Gastrocnemius medialis (tissue), 4 donors: Measurements from ENCODE around the gene NLRP5.

ENCODE experiments used
- POLR2A ChIP-seq, 2 donors: fragments of 450-650 bp; IDR thresholded peaks; one replicate each; pipeline ENCODE4 v1.6.1; 2017; ENCODE audit warnings: antibody characterized with exemption in 2 of 2, mild to moderate bottlenecking in 2 of 2, moderate library complexity in 2 of 2
- TF ChIP-seq, protein P1 (sequence below), 5 experiments: fragments of 450-650 bp in 3 of 5; fragments of 200-600 bp in 2 of 5; sonication (generic) in 2 of 5; IDR thresholded peaks in 4 of 5; conservative IDR thresholded peaks in 1 of 5; 1 replicate in 4 of 5; 2 replicates in 1 of 5; pipeline ENCODE4 v1.5.1; 2016 to 2019; ENCODE audit warnings: antibody characterized with exemption in 5 of 5, mild to moderate bottlenecking in 3 of 5, moderate library complexity in 3 of 5

DNA sequence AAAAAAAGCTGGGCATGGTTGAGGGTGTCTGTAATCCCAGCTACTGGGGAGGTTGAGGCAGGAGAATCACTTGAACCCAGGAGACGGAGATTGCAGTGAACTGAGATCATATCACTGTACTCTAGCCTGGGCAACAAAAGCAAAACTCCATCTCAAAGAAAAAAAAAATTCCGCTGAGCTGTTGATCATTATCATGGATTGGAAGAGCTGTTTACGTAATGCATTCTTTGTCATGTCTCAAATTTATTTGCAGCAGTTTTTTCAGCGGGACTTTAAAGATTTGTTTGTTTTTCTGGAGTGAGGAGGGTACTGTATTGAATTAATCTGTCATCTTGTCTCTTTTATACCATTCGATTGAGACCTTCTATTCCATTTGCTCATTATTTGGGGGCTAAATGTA lies 4.3 kb downstream of the NLRP5 start:
- TF ChIP-seq, protein P1, sequence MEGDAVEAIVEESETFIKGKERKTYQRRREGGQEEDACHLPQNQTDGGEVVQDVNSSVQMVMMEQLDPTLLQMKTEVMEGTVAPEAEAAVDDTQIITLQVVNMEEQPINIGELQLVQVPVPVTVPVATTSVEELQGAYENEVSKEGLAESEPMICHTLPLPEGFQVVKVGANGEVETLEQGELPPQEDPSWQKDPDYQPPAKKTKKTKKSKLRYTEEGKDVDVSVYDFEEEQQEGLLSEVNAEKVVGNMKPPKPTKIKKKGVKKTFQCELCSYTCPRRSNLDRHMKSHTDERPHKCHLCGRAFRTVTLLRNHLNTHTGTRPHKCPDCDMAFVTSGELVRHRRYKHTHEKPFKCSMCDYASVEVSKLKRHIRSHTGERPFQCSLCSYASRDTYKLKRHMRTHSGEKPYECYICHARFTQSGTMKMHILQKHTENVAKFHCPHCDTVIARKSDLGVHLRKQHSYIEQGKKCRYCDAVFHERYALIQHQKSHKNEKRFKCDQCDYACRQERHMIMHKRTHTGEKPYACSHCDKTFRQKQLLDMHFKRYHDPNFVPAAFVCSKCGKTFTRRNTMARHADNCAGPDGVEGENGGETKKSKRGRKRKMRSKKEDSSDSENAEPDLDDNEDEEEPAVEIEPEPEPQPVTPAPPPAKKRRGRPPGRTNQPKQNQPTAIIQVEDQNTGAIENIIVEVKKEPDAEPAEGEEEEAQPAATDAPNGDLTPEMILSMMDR (IDR thresholded peaks at IDR 0.05 in 4 of 5, conservative IDR thresholded peaks at IDR 0.05 in 1 of 5), result no peak
- no peak for TF ChIP-seq POLR2A (IDR thresholded peaks at IDR 0.05)
